ENCODE results near the gene HOXD9. TPM values are rescaled to one million over a fixed set of nuclear protein-coding genes. Genes with fewer than 3 reads are reported as not detected.

HOXD9 gene
- total RNA-seq, 2 experiments from 2014 or later, result not detected

DNA sequence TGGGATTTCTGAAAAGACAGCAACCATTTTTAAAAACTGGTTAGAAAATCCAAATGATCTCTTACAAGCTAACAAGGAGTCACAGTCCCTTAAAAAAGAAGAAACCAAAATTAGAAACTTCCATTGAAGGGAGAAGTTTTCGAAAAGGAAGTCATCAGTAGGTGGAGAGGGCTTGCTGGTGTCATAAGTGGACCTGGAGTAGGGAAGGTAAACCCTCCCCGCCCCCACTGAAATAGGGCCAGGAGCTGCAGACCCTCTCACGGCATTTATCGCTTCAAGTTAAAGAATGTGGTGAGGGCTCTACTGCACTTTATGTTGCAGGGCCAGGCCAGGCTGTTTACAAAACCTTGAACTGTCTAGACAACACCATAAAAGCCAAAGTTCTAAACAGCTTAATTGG, 12.6 kb upstream of the HOXD9 start:
- Mint-ChIP-seq H3K27ac (no peak overlapping the region), H3K4me3 (no peak overlapping the region), H3K27me3 (ENCODE audit: low read depth) (peaks cover 85% of the 10 kb centered on the region), H3K4me1 (ENCODE audit: low read depth) (peaks cover 24% of the 10 kb centered on the region), H3K9me3 (peaks cover 1% of the 10 kb centered on the region), H3K36me3 (ENCODE audit: low read depth) (peaks cover 6% of the 10 kb centered on the region)
- no peak for DNase-seq
- intact Hi-C loops (cut with micrococcal nuclease), result loop anchor here (2.0 to 5.0 kb wide), 3 partner anchors 15 to 33 kb away; partner anchors contain the start of gene HOXD8
- CTCF ChIA-PET, result interaction anchor here (0.7 to 2.4 kb wide), 7 partner anchors 13 to 746 kb away, joined by 3 to 9 read pairs (median 5); no protein-coding TSS in a partner anchor

DNA sequence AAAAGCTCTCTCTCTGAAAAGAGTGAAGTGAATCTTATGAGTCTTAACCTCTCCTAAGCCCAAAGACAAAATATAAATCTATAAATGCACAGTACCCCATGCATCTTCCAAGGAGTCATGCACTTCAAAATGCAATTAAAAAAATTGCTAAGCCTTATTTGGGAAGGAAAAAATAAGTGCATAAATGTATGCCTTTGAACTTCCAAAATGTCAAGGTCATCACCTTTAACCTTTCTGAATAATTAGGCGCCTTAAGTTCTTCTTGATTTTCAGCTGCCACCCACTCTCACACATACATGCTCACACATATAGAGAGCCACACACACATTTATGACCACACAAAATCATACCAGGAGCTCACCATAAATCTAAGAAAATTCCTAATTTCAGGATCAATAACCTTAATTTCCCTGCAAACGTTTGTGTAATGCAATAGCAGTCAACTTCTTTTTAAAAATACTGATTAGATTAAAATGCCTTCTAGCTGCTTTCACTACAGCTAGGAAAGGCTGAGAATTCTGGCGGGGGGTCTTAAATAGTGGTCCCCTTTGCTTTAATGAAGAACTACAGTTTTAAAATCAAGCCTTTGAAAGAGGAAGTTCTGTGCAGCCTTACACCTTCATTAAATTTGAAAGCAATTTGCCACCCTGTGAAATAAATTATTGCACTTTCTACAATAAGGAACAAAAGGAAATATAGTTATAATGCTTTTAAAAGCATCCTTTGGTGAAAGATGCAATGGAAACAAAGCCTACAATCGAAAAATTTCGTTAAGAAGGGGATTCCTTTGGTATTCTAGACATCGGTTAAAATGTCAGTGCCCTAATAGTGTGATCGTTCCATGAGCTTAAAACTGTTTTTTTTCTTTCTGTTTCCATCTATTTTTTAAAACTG, 11.9 kb upstream of the HOXD9 start:
- Mint-ChIP-seq H3K27me3 (ENCODE audit: low read depth) (peaks cover 82% of the 10 kb centered on the region), H3K4me3 (no peak overlapping the region), H3K27ac (no peak overlapping the region), H3K4me1 (ENCODE audit: low read depth) (peaks cover 21% of the 10 kb centered on the region), H3K36me3 (ENCODE audit: low read depth) (peaks cover 6% of the 10 kb centered on the region), H3K9me3 (peaks cover 1% of the 10 kb centered on the region)
- intact Hi-C loops (cut with micrococcal nuclease), result loop anchor here (2.0 to 5.0 kb wide), 3 partner anchors 16 to 33 kb away; partner anchors contain the start of gene HOXD8
- CTCF ChIA-PET, result interaction anchor here (0.7 to 2.4 kb wide), 10 partner anchors 13 to 747 kb away, joined by 3 to 9 read pairs (median 4); no protein-coding TSS in a partner anchor
- DNase-seq, result no peak

- Mint-ChIP-seq H3K9me3 (peaks cover 1% of the 10 kb centered on the region), H3K27me3 (ENCODE audit: low read depth) (peaks cover 80% of the 10 kb centered on the region), H3K4me1 (ENCODE audit: low read depth) (peaks cover 15% of the 10 kb centered on the region), H3K4me3 (no peak overlapping the region), H3K36me3 (ENCODE audit: low read depth) (peaks cover 6% of the 10 kb centered on the region), H3K27ac (no peak overlapping the region)
- intact Hi-C loops (cut with micrococcal nuclease), result loop anchor here (2.0 to 5.0 kb wide), 3 partner anchors 16 to 34 kb away; partner anchors contain the start of gene HOXD8
- DNase-seq, result no peak
- CTCF ChIA-PET, result interaction anchor here (0.8 to 2.4 kb wide), 6 partner anchors 14 to 344 kb away, joined by 3 to 9 read pairs (median 6); no protein-coding TSS in a partner anchor
Measured at GRCh38 chr2:176111309-176111663, 11.2 kb upstream of the HOXD9 start.

DNA sequence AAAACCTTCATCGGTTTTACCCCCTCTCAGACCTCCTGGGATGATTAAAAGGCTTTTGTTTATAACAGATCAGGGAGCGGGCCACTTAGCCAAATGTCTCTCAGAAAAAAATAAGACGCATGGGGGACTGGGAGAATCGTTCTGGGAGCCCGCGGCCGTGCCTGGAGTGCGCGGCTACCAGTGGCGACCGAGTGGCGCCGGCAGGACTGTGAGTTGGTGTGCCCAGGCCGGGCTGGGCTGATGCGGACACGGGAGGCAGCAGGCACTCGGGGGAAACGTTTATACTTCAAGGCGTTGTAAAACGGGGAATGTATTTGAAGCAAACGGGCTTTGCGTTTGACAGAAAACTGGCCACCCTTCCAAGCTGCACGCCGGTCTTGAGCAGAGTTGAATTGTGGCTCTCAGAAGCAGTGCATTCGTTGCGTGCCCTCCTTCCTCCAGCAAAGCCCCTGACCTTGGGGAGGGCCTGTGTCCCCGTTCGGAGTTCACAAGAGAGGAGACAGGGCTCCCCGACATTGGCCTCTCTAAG, 10.6 kb upstream of the HOXD9 start:
- Mint-ChIP-seq H3K4me1 (ENCODE audit: low read depth) (peaks cover 13% of the 10 kb centered on the region), H3K4me3 (no peak overlapping the region), H3K27ac (no peak overlapping the region), H3K9me3 (peaks cover 2% of the 10 kb centered on the region), H3K27me3 (ENCODE audit: low read depth) (peaks cover 84% of the 10 kb centered on the region), H3K36me3 (ENCODE audit: low read depth) (peaks cover 6% of the 10 kb centered on the region)
- intact Hi-C loops (cut with micrococcal nuclease), result loop anchor here (2.0 to 5.0 kb wide), 3 partner anchors 17 to 35 kb away; partner anchors contain the start of gene HOXD8
- CTCF ChIA-PET, result interaction anchor here (0.9 to 2.4 kb wide), 2 partner anchors 15 to 38 kb away, joined by 3 to 9 read pairs; no protein-coding TSS in a partner anchor
- no peak for DNase-seq

DNA sequence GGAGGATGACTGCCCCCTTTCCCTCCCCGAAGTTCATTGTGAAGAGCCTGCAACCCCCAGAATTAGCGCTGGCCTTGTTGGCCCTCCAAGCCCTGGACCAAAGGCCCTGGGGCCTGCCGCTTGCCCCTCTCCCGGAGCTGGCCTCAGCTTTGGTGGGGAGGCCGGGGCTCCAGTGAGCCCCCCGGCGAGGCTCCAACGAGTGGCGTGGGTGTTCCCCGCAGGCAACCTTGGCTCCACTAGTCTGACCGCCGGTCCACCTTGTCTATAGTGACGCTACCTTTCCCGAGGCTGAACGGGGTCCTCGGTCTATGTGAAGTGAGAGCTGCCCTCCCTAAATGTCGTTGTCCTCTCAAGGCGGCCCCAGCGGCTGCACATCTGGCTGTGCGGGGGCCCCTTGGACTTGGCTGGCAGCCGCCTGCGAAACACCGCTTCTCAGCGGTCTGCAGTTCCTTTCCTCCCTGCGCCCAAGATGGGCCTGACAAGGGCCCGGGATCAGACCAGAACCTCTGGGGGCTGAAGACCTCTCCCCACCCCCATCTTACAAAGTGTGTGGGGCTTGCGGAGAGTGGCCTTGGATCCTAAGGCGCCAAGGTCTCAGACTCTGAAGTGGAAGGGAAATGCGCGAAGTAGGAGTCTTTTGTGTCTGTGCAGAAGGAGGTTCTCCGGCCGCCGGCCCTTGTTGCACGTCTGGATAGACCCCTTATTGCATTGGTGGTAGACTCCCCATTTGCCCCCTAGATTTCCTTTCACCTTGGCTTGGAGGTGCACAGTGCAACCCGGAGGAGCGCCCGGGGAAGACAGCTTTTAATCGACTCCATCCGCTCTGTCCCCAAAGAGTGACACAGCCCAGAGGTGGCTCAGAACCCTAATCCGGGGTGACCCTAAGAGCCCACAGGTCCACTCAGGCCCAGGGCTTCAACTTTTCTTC, 9.9 kb upstream of the HOXD9 start:
- no peak overlapping the region for H3K27ac Mint-ChIP-seq
- H3K4me1 Mint-ChIP-seq (ENCODE audit: low read depth), result peaks cover 10% of the 10 kb centered on the region
- intact Hi-C loops (cut with micrococcal nuclease), result loop anchor here (5.0 kb wide), 1 partner anchor 35 kb away; no protein-coding TSS in a partner anchor
- H3K4me3 Mint-ChIP-seq, result no peak overlapping the region
- CTCF ChIA-PET, result no interaction called here
- H3K9me3 Mint-ChIP-seq, result peaks cover 3% of the 10 kb centered on the region
- DNase-seq, result no peak
- peaks cover 6% of the 10 kb centered on the region for H3K36me3 Mint-ChIP-seq (ENCODE audit: low read depth)
- H3K27me3 Mint-ChIP-seq (ENCODE audit: low read depth), result peaks cover 86% of the 10 kb centered on the region

GRCh38 chr2:176114120-176114929, 8.2 kb upstream of the HOXD9 start:
- CTCF ChIA-PET, result interaction anchor here (0.8 to 2.8 kb wide), 3 partner anchors 13 to 18 kb away, joined by 3 to 9 read pairs (median 3); no protein-coding TSS in a partner anchor
- Mint-ChIP-seq H3K36me3 (ENCODE audit: low read depth) (peaks cover 6% of the 10 kb centered on the region), H3K9me3 (peaks cover 4% of the 10 kb centered on the region), H3K4me1 (ENCODE audit: low read depth) (peaks cover 4% of the 10 kb centered on the region), H3K27ac (no peak overlapping the region), H3K27me3 (ENCODE audit: low read depth) (peaks cover 93% of the 10 kb centered on the region), H3K4me3 (no peak overlapping the region)
- no peak for DNase-seq
- intact Hi-C loops (cut with micrococcal nuclease), result loop anchor here (5.0 kb wide), 1 partner anchor 37 kb away; no protein-coding TSS in a partner anchor

- Mint-ChIP-seq H3K4me1 (ENCODE audit: low read depth) (peaks cover 3% of the 10 kb centered on the region), H3K27me3 (ENCODE audit: low read depth) (peaks cover 92% of the 10 kb centered on the region), H3K9me3 (peaks cover 3% of the 10 kb centered on the region), H3K36me3 (ENCODE audit: low read depth) (peaks cover 5% of the 10 kb centered on the region), H3K4me3 (no peak overlapping the region), H3K27ac (no peak overlapping the region)
- CTCF ChIA-PET, result interaction anchor here (2.8 kb wide), 1 partner anchor 12 kb away, joined by 9 read pairs; no protein-coding TSS in a partner anchor
- intact Hi-C loops (cut with micrococcal nuclease), result loop anchor here (5.0 kb wide), 1 partner anchor 38 kb away; no protein-coding TSS in a partner anchor
- DNase-seq, result no peak
Measured at GRCh38 chr2:176114930-176115625, 7.4 kb upstream of the HOXD9 start.

GRCh38 chr2:176115883-176116813, 6.4 kb upstream of the HOXD9 start, which contains the start of gene HOXD10:
HOXD10 (plus strand) TSS chr2:176116778; CDS start chr2:176116834, 56 bp downstream.
- Mint-ChIP-seq H3K27ac (no peak within 1 kb of the TSS), H3K27me3 (ENCODE audit: low read depth) (peaks cover 92% of the 10 kb centered on the region), H3K36me3 (ENCODE audit: low read depth) (peaks cover 5% of the 10 kb centered on the region), H3K4me1 (ENCODE audit: low read depth) (peaks cover 3% of the 10 kb centered on the region), H3K4me3 (no peak within 1 kb of the TSS), H3K9me3 (peaks cover 3% of the 10 kb centered on the region)
- no peak for DNase-seq
- CTCF ChIA-PET, result interaction anchor here (2.8 kb wide), 1 partner anchor 11 kb away, joined by 9 read pairs; no protein-coding TSS in a partner anchor
- intact Hi-C loops (cut with micrococcal nuclease), result no loop called here

DNA sequence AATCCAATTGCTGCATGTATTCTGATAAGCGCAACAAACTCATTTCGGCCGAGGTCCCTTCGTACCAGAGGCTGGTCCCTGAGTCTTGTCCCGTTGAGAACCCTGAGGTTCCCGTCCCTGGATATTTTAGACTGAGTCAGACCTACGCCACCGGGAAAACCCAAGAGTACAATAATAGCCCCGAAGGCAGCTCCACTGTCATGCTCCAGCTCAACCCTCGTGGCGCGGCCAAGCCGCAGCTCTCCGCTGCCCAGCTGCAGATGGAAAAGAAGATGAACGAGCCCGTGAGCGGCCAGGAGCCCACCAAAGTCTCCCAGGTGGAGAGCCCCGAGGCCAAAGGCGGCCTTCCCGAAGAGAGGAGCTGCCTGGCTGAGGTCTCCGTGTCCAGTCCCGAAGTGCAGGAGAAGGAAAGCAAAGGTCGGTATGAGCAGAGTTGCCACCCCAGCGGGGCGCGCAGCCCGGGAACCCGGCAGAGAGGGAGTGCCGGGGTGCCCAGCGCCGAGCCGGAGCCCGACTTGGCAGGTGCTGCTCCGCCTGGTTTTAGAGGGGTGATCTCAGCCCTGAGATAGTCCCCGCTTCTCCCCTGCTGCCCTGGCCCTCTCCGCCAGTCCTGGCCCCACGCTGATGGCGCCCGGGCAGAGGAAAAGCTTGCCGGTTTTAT, 5.2 kb upstream of the HOXD9 start:
- peaks cover 3% of the 10 kb centered on the region for H3K9me3 Mint-ChIP-seq
- peaks cover 85% of the 10 kb centered on the region for H3K27me3 Mint-ChIP-seq (ENCODE audit: low read depth)
- CTCF ChIA-PET, result interaction anchor here (1.2 kb wide), 1 partner anchor 9 kb away, joined by 4 read pairs; no protein-coding TSS in a partner anchor
- H3K4me1 Mint-ChIP-seq (ENCODE audit: low read depth), result peaks cover 3% of the 10 kb centered on the region
- H3K27ac Mint-ChIP-seq, result no peak overlapping the region
- DNase-seq, result no peak
- intact Hi-C loops (cut with micrococcal nuclease), result no loop called here
- H3K4me3 Mint-ChIP-seq, result no peak overlapping the region
- peaks cover 5% of the 10 kb centered on the region for H3K36me3 Mint-ChIP-seq (ENCODE audit: low read depth)

Data from activated naive CD4-positive, alpha-beta T cell treated with anti-CD3 and anti-CD28 coated beads for 36 hours (primary cell).